SU-DHL-6 (cell line): Measurements from ENCODE around the gene MFN2.

Source experiments
- H2AFZ ChIP-seq: fragments of 200-600 bp; sonication (generic); 2 replicates; pipeline ENCODE4 v1.6.1; 2014; ENCODE audit warnings: low read depth, mild to moderate bottlenecking, moderate library complexity, mixed read lengths, antibody characterized with exemption, low read length; ENCODE audit not compliant: severe bottlenecking
- H3F3A ChIP-seq: fragments of 200-600 bp; shearing (Covaris generic); 2 replicates; pipeline ENCODE4 v1.6.0; 2016; ENCODE audit warnings: antibody characterized with exemption, mild to moderate bottlenecking; ENCODE audit not compliant: insufficient read depth
- H3K27ac ChIP-seq: fragments of 200-600 bp; sonication (generic); 2 replicates; pipeline ENCODE4 v1.5.1; 2016; ENCODE audit warnings: low read depth, mild to moderate bottlenecking, low read length, moderate library complexity, mixed read lengths
- H3K27me3 ChIP-seq: fragments of 200-600 bp; sonication (generic), shearing (Covaris generic); 2 replicates; pipeline ENCODE4 v1.6.0; 2014; ENCODE audit warnings: mild to moderate bottlenecking, low read length
- H3K36me3 ChIP-seq: fragments of 200-600 bp; sonication (generic); 2 replicates; pipeline ENCODE4 v1.6.1; 2014; ENCODE audit warnings: mild to moderate bottlenecking, low read length, mixed read lengths
- H3K4me2 ChIP-seq: fragments of 300-600, 200-600 bp; shearing (Covaris generic), sonication (generic); 2 replicates; pipeline ENCODE4 v1.6.0; 2014; ENCODE audit warnings: low read length, low read depth, mild to moderate bottlenecking; ENCODE audit not compliant: poor library complexity, severe bottlenecking
- H3K4me3 ChIP-seq: fragments of 200-600 bp; sonication (generic); 2 replicates; pipeline ENCODE4 v1.5.1; 2014; ENCODE audit warnings: antibody characterized with exemption, low read length, mild to moderate bottlenecking, mixed read lengths; ENCODE audit not compliant: insufficient read depth, poor library complexity, severe bottlenecking
- H3K79me2 ChIP-seq: fragments of 200-600 bp; sonication (generic); 2 replicates; pipeline ENCODE4 v1.6.1; 2014; ENCODE audit warnings: mild to moderate bottlenecking, low read length, moderate library complexity; ENCODE audit not compliant: insufficient read depth
- H3K9ac ChIP-seq: fragments of 200-600 bp; sonication (generic); 2 replicates; pipeline ENCODE4 v1.7.0; 2014; ENCODE audit warnings: mild to moderate bottlenecking, low read length
- H3K9me2 ChIP-seq: fragments of 200-600 bp; sonication (generic); replicated peaks from 2 replicates; pipeline ENCODE4 v1.6.1; 2014; ENCODE audit warnings: low read length; ENCODE audit not compliant: insufficient read depth
- H3K9me3 ChIP-seq: fragments of 200-600 bp; sonication (generic); 2 replicates; pipeline ENCODE4 v1.6.1; 2014; ENCODE audit warnings: low read length, mixed read lengths; ENCODE audit not compliant: insufficient read depth
- H4K20me1 ChIP-seq: fragments of 200-600 bp; sonication (generic); 2 replicates; pipeline ENCODE4 v1.6.1; 2014; ENCODE audit warnings: low read depth, mild to moderate bottlenecking, antibody characterized with exemption, low read length, moderate library complexity, mixed read lengths
- CTCF ChIP-seq: fragments of 200-600 bp; sonication (generic); IDR thresholded peaks from one replicate; pipeline ENCODE4 v1.5.1; 2017; ENCODE audit warnings: antibody characterized with exemption, mild to moderate bottlenecking, low read length, moderate library complexity; ENCODE audit not compliant: insufficient read depth, poor library complexity, severe bottlenecking
- EZH2phosphoT487 ChIP-seq: fragments of 200-600 bp; sonication (generic), shearing (Covaris generic); conservative IDR thresholded peaks from 2 replicates; pipeline ENCODE4 v1.6.1; 2018; ENCODE audit warnings: mild to moderate bottlenecking, antibody characterized with exemption, low read length, moderate library complexity, mixed read lengths

MFN2 gene

GRCh38 chr1:12049616-12050015 lies 69.4 kb downstream of the MFN2 start:
- Histone ChIP-seq H3K4me3 (no peak overlapping the region), H3K9me2 (no peaks in the 10 kb centered on the region), H3K4me2 (no peak overlapping the region), H3K9ac (no peak overlapping the region), H3K27ac (no peak overlapping the region), H3K27me3 (no peaks in the 10 kb centered on the region), H3K9me3 (no peaks in the 10 kb centered on the region), H4K20me1 (no peaks in the 10 kb centered on the region), H2AFZ (no peak overlapping the region), H3F3A (no peaks in the 10 kb centered on the region), H3K79me2 (no peaks in the 10 kb centered on the region), H3K36me3 (no peaks in the 10 kb centered on the region)
- no peak for TF ChIP-seq CTCF
- no peak for TF ChIP-seq EZH2phosphoT487

- Histone ChIP-seq H3K27ac (no peak overlapping the region), H3K9ac (no peak overlapping the region), H3K4me3 (no peak overlapping the region), H3K9me2 (no peaks in the 10 kb centered on the region), H3K36me3 (no peaks in the 10 kb centered on the region), H3K9me3 (no peaks in the 10 kb centered on the region), H2AFZ (no peak overlapping the region), H3K79me2 (no peaks in the 10 kb centered on the region), H3F3A (no peaks in the 10 kb centered on the region), H3K27me3 (no peaks in the 10 kb centered on the region), H4K20me1 (no peaks in the 10 kb centered on the region), H3K4me2 (no peak overlapping the region)
- no peak for TF ChIP-seq CTCF
- TF ChIP-seq EZH2phosphoT487 = no peak
These were observed 71.1 kb downstream of the MFN2 start for GRCh38 chr1:12051361-12051760.

- Histone ChIP-seq H3K36me3 (no peaks in the 10 kb centered on the region), H3K9ac (no peak overlapping the region), H3K79me2 (no peaks in the 10 kb centered on the region), H3K4me3 (no peak overlapping the region), H4K20me1 (no peaks in the 10 kb centered on the region), H3K27me3 (no peaks in the 10 kb centered on the region), H3K4me2 (no peak overlapping the region), H2AFZ (no peak overlapping the region), H3F3A (no peaks in the 10 kb centered on the region), H3K27ac (no peak overlapping the region), H3K9me2 (no peaks in the 10 kb centered on the region), H3K9me3 (no peaks in the 10 kb centered on the region)
- no peak for TF ChIP-seq EZH2phosphoT487
- no peak for TF ChIP-seq CTCF
These were observed 71.8 kb downstream of the MFN2 start for GRCh38 chr1:12052008-12052573.
